Adrenal gland (tissue), 5 donors: ENCODE data around the gene PKDCC.

ENCODE experiments used
- POLR2A ChIP-seq, 2 donors: fragments of 450-650 bp; IDR thresholded peaks; one replicate each; pipeline ENCODE4 v1.6.1; 2017; ENCODE audit warnings: antibody characterized with exemption in 2 of 2, mild to moderate bottlenecking in 2 of 2, moderate library complexity in 1 of 2
- TF ChIP-seq, protein P1 (sequence below), 6 experiments: fragments of 450-650 bp in 4 of 6; fragments of 200-600 bp in 2 of 6; sonication (generic) in 1 of 6; IDR thresholded peaks; 1 replicate in 5 of 6; 2 replicates in 1 of 6; pipeline versions ENCODE4 v1.5.1 to v1.8.0; 2016 to 2021; ENCODE audit warnings: antibody characterized with exemption in 6 of 6, mild to moderate bottlenecking in 2 of 6, moderate library complexity in 1 of 6
- donor health status: DM: no; HTN: no; CAD: no.

DNA sequence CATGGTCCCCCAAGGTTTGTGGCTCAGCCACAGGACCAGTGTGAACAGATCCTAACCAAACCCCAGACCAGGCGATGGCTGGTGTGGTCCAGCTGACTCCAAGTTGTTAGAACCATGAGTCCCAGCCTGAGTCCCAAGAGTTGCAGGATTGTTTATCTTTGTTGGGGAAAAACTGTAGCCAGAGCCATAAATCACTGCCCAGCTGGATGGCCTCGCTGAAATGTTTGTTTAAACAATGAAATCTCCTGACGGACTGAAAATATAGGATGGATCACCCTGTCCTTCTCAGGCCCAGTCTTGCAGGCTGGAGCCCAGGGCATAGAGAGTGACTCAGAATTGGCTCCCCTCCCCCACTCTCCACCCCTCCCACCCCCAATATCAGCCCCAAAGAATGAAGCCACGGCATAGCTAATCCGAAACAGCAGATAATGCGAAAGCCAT, 36.4 kb downstream of the PKDCC start:
- no peak for TF ChIP-seq POLR2A (IDR thresholded peaks at IDR 0.05)
- TF ChIP-seq, protein P1, sequence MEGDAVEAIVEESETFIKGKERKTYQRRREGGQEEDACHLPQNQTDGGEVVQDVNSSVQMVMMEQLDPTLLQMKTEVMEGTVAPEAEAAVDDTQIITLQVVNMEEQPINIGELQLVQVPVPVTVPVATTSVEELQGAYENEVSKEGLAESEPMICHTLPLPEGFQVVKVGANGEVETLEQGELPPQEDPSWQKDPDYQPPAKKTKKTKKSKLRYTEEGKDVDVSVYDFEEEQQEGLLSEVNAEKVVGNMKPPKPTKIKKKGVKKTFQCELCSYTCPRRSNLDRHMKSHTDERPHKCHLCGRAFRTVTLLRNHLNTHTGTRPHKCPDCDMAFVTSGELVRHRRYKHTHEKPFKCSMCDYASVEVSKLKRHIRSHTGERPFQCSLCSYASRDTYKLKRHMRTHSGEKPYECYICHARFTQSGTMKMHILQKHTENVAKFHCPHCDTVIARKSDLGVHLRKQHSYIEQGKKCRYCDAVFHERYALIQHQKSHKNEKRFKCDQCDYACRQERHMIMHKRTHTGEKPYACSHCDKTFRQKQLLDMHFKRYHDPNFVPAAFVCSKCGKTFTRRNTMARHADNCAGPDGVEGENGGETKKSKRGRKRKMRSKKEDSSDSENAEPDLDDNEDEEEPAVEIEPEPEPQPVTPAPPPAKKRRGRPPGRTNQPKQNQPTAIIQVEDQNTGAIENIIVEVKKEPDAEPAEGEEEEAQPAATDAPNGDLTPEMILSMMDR (IDR thresholded peaks at IDR 0.05): no peak
